Fibroblast of pulmonary artery (primary cell): Measurements from ENCODE around the gene VPS4A.
"Not testable (repeated sequence)": the region's sequence is repeated elsewhere in the genome, so short reads cannot be mapped to it uniquely, and the experiment has no call there.

Experiments
- DNase-seq: peaks from one replicate; pipeline ENCODE4 v3.0.0-alpha.2; 2010; ENCODE audit warnings: low read depth
- H3K4me3 ChIP-seq: replicated peaks from 2 replicates; pipeline ENCODE4 v1.5.1; 2011; ENCODE audit warnings: low read depth, mild to moderate bottlenecking, control low read depth, low read length, moderate library complexity
- CTCF ChIP-seq: IDR thresholded peaks from 2 replicates; pipeline ENCODE4 v1.5.1; 2011; ENCODE audit warnings: mild to moderate bottlenecking, control low read depth, low read length, inconsistent platforms; ENCODE audit errors: missing control alignments

VPS4A gene

GRCh38 chr16:69348222-69348621 lies 37.1 kb downstream of the VPS4A start:
- no peak overlapping the region for H3K4me3 ChIP-seq
- TF ChIP-seq CTCF: no peak
- DNase-seq: no peak

GRCh38 chr16:69349536-69349935 lies 38.4 kb downstream of the VPS4A start:
- H3K4me3 ChIP-seq: no peak overlapping the region
- no peak for TF ChIP-seq CTCF
- DNase-seq: no peak

GRCh38 chr16:69350536-69351133 lies 39.5 kb downstream of the VPS4A start:
- no peak overlapping the region for H3K4me3 ChIP-seq
- no peak for TF ChIP-seq CTCF
- DNase-seq: no peak

GRCh38 chr16:69351309-69352027 lies 40.3 kb downstream of the VPS4A start, which contains the start of gene TMED6:
TMED6 (minus strand) TSS chr16:69351786; CDS start chr16:69351753, 33 bp downstream.
- no peak for DNase-seq
- H3K4me3 ChIP-seq: no peak within 1 kb of the TSS
- TF ChIP-seq CTCF: no peak

GRCh38 chr16:69360070-69360469 lies 48.9 kb downstream of the VPS4A start:
- H3K4me3 ChIP-seq, DNase-seq: not testable (repeated sequence)

GRCh38 chr16:69363281-69363717 lies 52.1 kb downstream of the VPS4A start:
- no peak for DNase-seq
- no peak for TF ChIP-seq CTCF
- no peak overlapping the region for H3K4me3 ChIP-seq

GRCh38 chr16:69364088-69364487 lies 52.9 kb downstream of the VPS4A start:
- DNase-seq: no peak
- no peak for TF ChIP-seq CTCF
- H3K4me3 ChIP-seq: no peak overlapping the region
